HG03060 (cell line): Measurements from ENCODE around the gene CXCL9.
"Not testable (repeated sequence)": the region's sequence is repeated elsewhere in the genome, so short reads cannot be mapped to it uniquely, and the experiment has no call there.

Experiments
- ATAC-seq: cut with Tn5 transposase; IDR thresholded peaks from one replicate; pipeline ENCODE4 v1.9.1; 2021; ENCODE audit warnings: low read depth, moderate number of reproducible peaks; ENCODE audit not compliant: unreplicated experiment

CXCL9 gene

DNA sequence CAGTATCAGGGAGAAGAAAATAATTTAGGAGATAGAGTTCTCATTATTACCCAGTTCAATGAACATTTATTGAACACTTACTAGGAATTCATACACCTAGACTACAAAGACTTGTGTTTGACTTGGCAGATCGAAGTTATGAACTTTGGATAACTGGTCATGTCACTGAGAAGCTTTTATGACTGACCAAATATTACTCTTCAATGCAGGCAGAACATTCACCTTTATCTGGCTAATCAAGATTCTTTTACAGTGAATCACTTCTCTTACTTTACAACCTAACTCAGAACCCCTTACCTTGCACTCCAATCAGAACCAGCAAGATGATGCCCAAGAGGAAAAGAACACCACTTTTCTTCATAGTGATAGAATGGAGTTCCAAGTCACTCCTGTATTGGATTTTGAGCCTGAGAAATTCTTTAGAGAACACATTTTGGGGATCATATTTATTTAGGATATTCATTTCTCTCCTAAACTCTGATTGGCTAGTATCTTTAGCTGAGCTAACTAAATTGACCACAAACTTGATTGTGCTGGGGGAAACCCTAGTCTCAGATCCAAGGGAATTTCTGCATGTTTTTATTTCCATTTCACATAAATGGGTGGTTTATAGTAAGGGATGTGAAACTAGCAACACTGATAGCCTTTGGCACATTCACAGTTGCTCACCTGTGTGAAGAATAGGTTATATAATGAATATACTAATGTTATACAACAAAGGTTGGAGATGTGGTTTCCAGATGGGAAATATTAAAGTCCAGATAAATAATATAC is at the start of gene CXCL9:
Gene CXCL9 (minus strand): TSS at position 421 of the 774 bp plus-strand sequence. CDS start 60 bp downstream, at position 361.
- ATAC-seq: no peak

- no peak for ATAC-seq
These were observed 48.1 kb upstream of the CXCL9 start for GRCh38 chr4:76055421-76055820.

GRCh38 chr4:76055016-76055415 is 47.7 kb upstream of the CXCL9 start:
- ATAC-seq: peak; percentile 91

DNA sequence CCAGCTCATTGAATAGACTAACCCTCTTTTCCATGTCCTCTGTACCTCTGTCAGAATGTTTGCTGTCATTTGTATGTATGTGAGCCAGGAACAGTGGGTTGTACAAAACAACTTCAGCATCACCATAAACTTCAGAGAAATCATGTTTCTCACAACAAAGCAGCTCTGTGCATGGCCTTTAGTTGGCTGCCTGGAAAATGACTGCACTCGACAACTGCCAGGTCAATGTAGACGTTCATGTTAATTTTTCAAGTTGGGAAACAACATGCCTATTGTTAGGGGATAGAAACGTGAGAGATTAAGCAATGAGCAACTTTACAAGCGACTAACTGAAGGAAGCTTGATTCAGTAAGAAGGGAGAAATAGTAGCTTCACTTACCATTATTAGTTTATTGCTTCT is 46.4 kb upstream of the CXCL9 start:
- ATAC-seq: no peak

- ATAC-seq: not testable (repeated sequence)
These were observed 43.3 kb upstream of the CXCL9 start for GRCh38 chr4:76050560-76051050.

- ATAC-seq: not testable (repeated sequence)
These were observed 42.6 kb upstream of the CXCL9 start for GRCh38 chr4:76049860-76050416.

- ATAC-seq: not testable (repeated sequence)
These were observed 37.4 kb upstream of the CXCL9 start for GRCh38 chr4:76044686-76045085.

DNA sequence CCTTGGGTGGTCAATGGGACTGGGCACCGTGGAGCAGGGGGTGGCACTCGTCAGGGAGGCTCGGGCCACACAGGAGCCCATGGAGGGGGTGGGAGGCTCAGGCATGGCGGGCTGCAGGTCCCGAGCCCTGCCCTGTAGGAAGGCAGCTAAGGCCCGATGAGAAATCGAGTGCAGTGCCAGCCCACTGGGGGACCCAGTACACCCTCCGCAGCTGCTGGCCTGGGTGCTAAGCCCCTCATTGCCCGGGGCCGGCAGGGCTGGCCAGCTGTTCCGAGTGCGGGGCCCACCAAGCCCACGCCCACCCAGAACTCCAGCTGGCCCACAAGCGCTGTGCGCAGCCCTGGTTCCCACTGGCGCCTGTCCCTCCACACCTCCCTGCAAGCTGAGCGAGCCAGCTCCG is 36.0 kb upstream of the CXCL9 start:
- ATAC-seq: not testable (repeated sequence)

DNA sequence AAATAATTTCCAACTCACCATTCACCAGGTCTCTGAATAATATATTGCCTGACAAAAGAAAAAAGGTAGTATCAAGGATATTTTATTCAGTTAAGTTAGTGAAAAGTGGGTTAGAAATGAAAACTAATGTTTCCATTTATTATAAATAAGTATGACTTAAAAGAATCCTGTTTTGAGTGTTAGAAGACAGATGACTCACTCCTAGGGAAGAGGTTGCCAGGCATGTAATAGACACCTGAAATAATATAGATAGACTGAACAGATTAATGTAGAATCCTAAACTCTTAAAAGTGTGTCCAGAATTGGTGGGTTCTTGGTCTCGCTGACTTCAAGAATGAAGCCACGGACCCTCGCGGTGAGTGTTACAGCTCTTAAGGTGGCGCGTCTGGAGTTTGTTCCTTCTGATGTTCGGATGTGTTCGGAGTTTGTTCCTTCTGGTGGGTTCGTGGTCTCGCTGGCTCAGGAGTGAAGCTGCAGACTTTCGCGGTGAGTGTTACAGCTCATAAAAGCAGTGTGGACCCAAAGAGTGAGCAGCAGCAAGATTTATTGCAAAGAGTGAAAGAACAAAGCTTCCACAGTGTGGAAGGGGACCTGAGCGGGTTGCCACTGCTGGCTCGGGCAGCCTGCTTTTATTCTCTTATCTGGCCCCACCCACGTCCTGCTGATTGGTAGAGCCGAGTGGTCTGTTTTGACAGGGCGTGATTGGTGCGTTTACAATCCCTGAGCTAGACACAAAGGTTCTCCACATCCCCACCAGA is 35.1 kb upstream of the CXCL9 start:
- not testable (repeated sequence) for ATAC-seq

GRCh38 chr4:76036855-76037254 is 29.5 kb upstream of the CXCL9 start:
- no peak for ATAC-seq

- ATAC-seq: no peak
These were observed 28.6 kb upstream of the CXCL9 start, which contains the start of gene CXCL11 for GRCh38 chr4:76035799-76036380. TSS of gene CXCL11 (minus strand) at chr4:76036070. CDS start at chr4:76035987, 83 bp downstream.

DNA sequence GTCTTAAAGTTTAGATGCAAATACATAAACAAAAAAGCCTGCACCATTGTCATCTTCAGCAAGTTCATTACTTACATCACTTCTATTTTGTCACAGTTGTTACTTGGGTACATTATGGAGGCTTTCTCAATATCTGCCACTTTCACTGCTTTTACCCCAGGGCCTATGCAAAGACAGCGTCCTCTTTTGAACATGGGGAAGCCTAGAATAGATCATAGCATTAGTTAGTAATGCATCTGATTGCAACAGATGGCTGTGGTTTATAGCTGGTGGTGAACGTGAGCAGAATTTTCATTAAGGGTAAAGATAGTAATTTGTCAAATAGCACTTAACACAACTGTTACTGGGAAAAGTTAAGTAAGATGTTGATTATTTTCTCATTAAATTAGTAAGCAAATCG is 27.8 kb upstream of the CXCL9 start:
- ATAC-seq: no peak

GRCh38 chr4:76029300-76029699 is 22.0 kb upstream of the CXCL9 start:
- no peak for ATAC-seq

DNA sequence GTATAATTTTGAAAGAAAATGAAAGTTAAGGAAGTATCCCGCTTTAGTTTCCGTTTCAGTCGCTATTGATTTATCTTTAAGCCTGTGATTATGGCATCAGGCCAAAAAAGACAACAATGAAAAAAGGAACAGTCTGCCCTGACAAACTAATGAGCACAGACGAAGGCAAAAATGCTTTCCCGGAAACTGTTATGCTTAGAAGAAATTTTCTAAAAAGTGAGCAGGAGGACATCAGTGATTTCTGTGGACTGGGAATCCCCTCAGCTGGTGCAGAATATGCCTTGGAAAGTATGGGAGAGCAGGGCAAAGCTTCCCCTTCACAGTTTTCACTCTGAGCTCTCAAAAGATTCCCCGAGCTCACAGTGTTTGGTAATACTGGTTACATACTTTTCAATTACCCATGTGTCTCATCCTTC is 21.0 kb upstream of the CXCL9 start:
- no peak for ATAC-seq

GRCh38 chr4:76024065-76024464 is 16.8 kb upstream of the CXCL9 start:
- no peak for ATAC-seq

GRCh38 chr4:76023389-76023788 is 16.1 kb upstream of the CXCL9 start, which contains the start of gene CXCL10:
TSS of gene CXCL10 (minus strand) at chr4:76023497. CDS start at chr4:76023431, 66 bp downstream.
- no peak for ATAC-seq

GRCh38 chr4:76022677-76023076 is 15.4 kb upstream of the CXCL9 start:
- ATAC-seq: no peak

DNA sequence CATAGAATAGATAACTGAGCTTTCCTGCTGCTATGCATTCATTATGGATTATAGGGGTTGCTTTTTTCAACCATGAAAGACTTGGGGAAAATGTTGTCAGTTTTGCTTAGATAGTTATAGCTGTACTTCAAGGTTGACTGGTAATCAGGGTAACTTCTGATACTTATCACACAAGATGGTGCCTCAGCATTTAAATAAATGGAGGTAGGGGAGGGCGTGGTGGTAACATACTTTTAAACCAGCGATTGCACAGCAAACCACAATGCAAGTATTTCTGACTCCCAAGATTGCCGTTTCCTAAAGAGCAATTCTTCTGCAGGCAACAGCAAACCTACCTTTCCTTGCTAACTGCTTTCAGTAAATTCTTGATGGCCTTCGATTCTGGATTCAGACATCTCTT is 14.7 kb upstream of the CXCL9 start:
- ATAC-seq: no peak

DNA sequence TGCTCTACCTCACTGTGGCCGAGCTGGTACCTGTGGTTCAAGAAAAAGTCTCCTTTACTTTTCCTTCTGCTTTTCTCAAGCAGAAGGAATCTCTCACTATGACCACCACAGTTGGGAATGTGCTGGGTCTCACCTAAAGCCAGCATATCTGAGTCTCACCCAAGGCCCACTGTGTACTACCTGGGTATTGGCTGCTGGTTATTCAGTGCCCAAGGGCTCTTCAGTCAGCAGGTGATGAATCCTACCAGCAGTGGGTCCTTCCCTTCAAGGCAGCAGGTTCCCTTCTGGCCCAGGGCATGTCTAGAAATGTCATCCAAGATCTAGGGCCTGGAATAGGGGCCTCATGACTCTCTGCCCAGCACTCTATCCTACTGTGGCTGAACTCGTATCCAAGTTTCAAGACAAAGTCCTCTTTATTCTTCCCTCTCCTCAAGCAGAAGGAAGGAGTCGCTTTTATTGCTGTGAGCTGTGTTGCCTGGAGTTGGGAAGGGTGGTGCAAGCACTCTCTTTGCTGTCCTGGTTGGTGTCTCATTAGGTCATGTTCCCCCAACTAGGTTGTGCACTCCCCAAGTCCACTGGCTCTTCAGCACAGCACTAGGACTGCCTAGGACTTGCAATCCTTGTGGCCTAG is 9.9 kb upstream of the CXCL9 start:
- ATAC-seq: no peak

GRCh38 chr4:76016393-76016792 is 9.1 kb upstream of the CXCL9 start:
- peak; percentile 45 for ATAC-seq
